HG02943 (cell line): ENCODE results near the gene SOX6.
"Not testable (repeated sequence)": the region's sequence is repeated elsewhere in the genome, so short reads cannot be mapped to it uniquely, and the experiment has no call there.

Source experiments
- ATAC-seq: cut with Tn5 transposase; IDR thresholded peaks from one replicate; pipeline ENCODE4 v1.9.1; 2021; ENCODE audit warnings: mild to moderate bottlenecking, low read depth, moderate library complexity; ENCODE audit not compliant: unreplicated experiment

SOX6 gene

DNA sequence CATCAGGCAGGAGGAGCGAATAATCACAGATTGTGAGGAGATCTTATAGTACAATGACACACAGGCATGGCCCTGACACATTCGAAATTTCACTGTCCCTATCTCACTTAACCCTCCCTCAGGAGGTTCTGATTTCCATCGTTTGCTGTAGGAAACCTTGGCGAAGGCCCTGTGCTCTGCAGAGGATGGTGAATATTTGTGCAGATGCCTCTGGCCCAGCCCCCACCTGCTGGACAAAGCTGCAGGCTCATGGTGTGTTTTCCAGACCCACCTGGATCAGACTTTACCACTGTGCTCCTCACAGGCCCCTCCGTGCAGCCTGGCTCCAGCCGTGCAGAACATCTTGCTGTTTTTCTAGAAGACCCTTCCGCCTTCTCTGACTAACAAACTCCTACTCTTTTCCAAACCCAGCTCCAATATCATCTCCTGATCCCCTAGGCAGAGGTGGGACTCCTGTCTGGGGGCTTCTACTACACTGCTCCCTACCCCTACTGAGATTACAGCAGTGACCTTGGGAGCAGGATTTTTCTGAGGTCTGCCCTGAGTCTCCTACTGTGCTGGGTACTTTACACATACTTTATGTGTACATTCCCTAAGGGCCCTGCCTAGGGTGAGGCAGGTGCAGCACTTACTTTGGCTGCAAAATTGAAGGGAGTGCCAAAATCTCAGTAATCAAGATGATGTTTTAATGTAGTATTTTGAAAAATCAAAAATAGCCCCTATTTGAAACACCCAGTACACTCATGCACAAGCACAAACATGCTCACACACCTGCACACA, 412.7 kb downstream of the SOX6 start:
- ATAC-seq: no peak

DNA sequence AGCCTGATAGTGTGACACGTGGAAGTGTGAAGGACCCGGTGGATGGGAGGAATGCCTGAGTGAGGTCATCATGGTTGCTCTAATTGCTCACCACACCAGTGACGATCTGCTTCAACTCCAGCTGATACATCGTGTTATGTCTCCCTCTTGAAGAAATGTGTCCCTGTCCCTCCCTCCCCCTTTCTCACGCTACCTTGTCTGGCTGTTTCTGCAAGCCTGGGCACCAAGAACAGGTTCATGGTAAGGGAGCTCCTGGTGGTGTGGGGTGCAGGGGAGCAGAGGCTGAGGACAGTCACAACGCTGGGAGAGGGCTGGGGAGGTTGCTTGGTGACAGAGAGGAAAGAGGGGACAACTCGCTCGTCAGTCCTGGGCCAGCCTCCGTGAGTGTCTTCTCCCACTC, 413.4 kb downstream of the SOX6 start:
- ATAC-seq: no peak

DNA sequence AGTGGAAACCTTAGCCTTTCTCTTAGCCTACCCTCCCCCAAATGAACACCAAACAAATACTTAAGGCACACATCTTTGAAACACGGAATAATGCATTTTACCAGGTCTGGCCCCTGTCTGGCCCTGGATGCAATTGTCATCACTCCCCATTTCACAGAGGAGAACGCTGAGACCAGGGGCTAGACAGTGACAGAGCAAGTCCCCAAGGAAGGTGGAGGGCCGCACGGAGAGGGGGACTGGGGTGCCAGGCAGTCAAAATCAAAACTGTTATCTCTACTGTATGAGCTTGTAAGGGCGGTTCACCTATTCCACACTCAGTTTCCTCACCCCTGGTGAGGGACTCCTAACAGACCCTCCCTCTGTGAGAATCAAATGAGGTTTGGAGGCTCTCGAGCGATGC, 414.2 kb downstream of the SOX6 start:
- no peak for ATAC-seq

DNA sequence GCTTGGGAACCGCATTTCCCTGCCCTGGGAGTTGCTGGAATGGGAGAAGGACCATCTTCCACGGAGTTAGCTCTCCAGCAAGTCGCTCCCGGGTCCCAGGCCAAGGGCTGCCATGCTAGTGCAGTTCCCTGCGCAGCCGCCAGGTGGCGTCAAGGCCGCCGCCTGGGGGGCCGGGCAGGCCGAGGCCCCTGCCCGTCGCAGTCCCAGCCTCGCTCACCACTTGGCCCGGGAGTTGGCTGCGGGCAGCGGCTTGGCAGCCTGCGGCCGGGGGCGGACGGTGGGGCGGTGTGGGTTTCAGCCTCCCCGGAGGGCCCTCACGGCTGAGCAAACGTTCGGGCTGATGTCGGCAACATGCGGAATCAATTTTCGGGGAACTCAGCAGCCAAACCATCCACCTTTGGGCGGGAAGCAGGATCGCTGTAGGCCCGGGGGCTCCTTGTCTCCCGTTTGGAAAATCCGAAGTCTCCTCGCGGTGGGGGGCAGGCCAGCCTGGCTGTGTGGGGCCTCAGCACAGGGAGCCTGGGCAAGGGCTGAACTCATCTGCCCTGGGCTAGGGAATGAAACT, 415.1 kb downstream of the SOX6 start:
- no peak for ATAC-seq

DNA sequence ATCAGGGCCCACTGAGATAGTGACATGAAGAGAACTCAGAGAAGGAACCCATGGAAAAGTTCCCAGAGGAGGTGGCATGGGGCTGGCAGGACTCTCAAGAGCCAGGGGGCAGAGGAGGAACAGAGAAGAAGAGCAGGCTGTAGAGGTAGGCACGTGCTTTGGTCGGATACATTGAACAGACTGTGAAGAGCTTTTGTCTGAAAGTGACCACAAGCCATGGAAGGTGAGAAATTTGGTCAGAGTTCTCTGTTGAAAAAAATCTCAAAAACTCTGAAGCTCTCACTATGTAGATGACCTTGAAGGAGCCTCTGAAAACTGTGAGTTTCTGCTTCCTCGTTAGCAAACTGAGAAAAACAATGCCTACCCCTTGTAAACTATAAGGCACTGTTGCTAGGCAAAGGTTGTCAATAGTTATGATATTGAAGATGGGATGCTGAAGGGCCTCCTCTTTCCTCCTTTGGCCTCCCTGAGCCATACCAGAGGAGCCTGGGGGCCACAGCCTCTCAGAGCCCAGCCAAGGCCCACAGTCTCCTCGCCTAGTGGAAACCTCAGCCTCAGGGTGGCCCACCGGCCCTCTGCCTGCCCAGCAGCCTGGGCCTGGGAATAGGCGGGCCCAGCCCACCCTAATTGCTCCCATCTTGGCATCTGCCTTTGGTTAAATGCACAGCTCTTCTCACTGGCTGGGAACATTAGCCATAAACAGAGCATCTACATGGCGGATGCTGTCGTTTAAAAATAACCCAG, 415.7 kb downstream of the SOX6 start:
- ATAC-seq: no peak

DNA sequence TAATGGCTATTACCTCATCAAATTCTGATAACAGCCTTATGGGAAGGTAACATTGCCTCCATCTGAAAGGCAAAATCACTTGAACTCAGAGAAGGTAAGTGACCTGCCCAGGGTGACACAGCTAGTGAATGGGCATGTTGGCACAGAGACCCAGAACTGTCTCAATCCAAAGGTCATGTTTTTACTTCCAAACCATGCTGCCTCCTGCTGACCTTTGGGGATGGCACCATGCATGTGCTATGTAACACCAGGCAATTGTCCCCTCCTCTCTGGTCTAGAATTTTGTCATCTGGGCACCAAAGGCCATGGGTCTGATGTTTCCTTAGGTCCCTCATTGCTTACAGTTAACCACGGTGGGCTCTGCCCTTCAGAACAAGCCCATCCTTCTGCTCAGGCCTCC, 417.4 kb downstream of the SOX6 start:
- no peak for ATAC-seq

DNA sequence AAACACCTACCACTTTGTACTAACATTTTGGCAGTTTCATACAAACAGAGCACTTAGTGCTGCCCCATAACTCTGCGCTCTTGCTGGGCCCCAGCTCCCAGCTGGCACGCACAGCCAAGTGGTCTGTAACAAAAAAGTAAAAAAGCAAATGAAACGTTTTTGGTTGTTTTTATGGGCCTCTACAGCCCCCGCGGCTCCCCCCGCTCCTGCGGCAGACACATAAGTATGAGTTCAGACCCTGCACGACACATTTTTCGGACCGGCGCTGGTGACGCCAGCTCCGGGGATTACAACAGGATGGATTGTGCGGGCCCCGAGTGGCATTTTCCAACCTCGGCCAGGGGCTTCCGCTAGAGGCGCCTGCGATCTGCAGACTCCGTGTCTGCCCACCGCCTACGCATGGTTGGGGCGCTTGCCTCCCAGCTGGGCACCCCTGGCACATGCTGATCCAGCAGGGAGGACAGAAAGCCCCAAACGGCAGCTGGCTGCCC, 418.2 kb downstream of the SOX6 start:
- no peak for ATAC-seq

DNA sequence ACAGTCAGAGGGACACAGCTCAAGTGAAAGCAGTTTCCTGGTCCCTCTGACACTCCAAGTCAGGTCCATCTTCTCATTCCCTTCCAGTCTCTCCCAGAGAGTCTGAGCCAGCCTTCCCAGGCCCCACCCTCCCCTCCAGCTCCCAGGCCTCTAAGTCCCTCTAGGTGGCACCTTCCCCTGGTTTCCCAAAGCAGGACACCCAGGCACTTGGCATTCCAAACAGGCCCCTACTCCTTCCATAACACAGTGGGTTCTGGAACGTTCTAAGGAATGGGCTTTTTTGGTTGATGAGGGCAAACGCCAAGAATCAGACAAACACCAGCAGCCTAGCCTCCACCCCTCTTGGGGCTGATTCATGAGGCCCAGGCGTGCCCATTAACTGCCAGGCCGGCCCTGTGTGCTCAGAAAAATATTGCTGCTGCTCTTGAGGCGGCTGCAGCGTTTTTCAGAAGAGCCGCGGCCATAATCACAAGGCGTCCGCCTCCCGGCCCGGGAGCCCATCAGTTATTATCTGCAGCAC, 418.7 kb downstream of the SOX6 start:
- ATAC-seq: no peak

DNA sequence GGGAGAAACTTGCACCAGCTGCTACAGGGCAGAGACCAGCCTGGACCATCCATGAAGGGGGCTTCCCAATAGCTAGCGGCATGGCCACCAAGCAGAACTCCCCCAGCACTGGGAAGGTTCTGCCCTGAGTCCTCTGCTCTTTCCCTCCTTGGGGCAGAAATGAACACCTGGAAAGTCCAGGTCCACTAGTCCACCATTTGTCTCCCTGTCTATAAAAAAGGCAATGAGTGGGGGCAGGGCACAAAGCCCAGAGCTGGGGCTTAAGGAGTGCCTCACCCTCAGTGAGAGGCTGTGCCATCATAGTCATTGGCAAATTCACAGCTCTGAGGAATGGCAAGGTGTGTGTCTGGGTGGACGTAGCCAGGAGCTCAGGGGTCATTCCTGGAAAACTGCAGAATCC, 420.3 kb downstream of the SOX6 start:
- ATAC-seq: no peak

DNA sequence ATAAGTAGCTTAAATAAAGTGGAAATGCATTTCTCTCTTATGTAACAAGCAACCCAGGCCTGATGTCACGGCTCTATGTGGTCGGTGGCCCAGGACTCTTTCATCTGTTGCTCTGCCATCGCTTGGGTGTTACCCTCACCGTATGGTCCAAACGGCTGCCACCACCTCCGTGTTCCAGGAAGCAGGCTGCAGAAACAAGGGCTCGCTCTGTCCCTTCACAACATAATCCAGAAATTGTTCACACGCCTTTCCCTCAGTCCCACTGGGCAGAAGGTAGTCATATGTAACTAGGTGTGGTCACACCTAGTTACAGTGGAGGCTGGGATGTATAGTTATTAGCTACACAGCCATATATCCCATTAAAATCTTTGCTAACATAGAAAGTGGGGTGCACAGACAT, 421.0 kb downstream of the SOX6 start:
- ATAC-seq: no peak

DNA sequence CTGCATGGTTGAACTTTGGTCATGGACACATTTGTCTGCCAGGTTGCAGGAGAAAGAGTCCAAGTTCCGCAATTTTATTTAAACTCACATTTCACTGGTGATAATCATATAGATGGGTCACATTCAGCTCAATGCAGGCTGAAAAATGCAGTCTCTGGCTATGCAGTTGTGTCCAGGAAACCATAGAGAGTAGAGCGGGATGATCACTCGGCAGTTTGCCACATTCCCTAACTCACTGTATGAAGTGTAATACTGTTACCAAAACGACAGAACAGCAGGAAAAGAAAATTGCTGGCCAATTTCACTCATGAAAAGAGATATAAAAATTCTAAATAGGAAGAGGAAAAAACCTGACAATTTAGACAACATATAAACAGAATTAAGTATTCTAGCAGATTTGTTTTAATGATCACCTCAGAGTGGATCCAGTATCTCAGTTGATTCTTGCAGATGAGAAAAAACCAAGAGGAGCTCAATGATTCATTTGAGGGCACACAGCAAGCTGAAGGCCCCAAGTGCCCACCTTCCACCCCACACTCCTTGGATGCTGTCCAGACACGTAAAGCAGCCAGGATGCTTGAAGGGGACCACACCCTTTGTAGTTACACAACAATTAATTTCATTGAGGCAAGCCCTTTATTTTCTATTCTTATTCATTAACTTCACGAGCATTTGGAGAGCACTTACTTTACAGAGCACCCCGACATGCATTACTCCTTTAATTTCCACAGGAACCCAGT, 422.3 kb downstream of the SOX6 start:
- ATAC-seq: no peak

DNA sequence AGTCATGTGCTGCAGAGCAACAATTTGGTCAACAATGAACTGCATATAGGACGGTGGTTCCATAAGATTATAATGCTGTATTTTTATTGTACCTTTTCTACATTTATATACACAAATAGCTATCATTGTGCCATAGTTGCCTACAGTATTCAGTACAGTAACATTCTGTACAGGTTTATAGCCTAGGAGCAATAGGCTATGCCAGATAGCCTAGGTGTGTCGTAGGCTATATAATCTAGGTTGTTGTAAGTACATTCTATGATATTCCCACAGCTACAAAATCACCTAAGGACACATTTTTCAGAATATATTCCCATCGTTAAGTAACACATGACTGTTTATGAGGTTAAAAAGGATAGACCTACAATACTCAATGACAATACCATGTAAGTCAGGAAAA, 423.9 kb downstream of the SOX6 start:
- no peak for ATAC-seq

DNA sequence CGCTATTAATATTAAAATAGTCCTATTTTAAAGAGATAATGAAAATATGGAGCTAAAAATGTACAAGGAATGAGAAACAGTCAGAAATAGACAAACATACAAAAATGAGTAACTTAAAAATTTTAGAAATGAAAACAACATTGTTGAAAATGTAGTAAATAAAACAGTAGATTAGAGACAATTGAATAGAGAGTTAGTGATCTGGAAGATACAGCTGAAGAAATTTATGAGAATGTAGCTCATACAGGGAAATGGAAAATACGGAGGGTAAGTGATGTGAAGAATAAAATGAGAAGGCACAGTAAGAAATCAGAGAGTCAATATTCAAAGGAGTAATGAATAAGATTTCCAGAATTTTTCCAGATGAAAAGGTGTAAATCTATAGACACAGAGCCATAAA, 424.8 kb downstream of the SOX6 start:
- no peak for ATAC-seq

DNA sequence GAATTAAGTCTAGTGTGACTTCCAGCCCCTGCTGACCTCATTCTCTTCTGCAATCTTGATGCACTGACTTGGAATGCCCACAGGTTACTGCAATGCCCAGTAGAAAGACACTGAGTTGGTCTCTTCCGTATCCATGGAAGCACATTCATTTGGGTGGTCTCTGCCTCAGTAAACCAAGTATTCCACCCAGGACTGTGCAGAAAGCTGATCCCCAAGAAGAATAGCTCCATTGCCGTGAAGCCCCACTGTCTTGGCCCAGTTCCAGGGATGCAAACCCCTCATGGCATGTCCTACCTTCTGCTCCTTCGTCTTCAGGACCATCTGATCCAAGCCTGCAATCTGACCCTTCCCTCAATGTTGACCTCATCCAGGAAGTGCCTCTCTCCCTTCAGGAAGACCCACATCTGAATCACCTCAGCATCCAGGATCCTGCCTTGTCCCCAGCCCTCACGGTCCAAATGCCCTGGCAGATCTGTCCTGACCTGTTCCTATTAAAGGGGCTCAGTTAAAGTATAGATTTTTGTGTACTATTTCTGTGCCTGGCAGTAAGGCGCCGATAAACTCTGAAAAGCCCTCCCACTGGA, 425.8 kb downstream of the SOX6 start:
- no peak for ATAC-seq

DNA sequence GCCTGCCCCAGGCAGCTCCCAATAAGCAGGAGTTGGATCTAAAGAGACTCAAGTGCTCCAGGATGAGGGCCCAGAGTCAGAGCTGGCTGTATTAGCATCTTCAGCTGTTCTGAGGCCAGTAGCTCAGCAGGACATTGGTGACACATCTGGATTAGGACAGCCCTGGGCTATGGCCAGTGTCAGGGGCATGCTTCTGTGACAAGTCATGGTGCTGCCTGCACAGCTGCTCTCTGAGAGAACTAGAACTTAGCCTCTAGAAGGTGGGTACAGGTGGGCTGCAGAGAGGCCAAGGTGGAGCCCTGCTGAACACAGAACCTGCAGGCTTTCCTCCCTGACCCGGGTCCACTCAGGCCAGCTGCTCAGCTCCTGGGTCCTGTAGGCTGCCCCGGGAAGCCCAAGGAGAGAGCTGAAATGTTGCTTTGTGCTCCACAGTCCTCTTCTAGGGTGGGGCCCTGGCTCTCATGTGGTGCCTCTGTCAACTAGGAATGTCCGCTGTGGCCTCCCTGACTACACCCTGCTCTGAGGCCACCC, 426.9 kb downstream of the SOX6 start:
- ATAC-seq: no peak

DNA sequence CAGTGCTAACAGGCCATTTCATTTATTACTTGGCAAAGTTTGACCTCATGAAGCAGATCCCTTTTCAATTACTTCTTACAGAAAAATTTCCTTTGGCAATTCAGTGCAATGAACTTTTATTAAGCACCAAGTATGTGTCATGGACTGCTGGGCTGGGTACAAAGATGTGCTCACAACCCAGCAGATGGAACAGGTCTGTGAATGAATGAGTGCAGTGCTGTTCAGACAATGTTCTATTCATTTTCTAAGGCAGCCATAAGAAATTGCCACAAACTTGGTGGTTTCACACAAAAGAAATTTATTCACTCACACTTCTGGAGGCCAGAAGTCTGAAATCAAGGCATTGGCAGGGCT, 428.5 kb downstream of the SOX6 start:
- ATAC-seq: no peak

DNA sequence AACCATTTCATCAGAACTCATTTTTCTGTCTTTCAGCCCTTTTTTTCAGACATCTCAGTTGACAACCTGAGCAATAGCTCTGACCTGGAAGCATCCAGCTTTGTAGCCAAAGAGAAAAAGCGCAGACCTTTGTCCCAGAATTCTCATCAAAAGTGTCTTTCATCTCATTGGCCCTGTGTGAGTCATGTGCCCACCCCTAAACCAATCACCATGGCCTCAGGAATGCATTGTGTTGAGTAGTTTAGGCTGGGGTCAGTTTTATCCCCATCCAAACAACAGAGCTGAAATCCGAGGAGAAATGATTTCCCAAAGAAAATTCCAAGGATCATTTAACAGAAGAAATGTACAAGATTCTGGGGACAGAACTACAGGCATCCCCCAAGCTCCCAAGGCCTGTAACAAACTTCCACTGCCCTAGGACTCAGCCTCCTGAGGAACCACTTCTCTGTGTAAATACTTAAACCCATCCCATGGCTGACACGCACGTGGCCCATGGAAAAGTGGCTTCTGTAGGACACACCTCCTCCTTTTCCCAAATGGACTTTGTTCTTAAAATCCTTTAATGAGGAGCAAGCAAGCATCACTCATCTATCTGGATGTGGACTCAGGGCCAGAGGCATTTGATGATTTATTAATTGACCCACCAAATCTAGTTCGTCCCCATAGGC, 429.0 kb downstream of the SOX6 start:
- ATAC-seq: no peak

DNA sequence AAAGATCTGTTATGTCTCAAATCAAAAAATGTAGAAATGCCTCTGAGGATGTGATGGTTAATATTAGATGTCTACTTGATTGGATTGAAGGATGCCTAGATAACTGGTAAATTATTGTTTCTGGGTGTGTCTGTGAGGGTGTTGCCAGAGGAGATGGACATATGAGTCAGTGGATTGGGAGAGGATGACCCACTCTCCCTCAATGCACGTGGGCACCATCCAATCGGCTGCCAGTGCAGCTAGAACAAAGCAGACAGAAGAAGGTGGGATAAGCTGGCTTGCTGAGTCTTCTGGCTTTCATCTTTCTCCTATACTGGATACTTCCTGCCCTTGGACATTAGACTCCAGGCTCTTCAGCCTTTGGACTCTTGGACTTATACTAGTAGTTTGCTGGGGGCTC, 430.3 kb downstream of the SOX6 start:
- no peak for ATAC-seq

DNA sequence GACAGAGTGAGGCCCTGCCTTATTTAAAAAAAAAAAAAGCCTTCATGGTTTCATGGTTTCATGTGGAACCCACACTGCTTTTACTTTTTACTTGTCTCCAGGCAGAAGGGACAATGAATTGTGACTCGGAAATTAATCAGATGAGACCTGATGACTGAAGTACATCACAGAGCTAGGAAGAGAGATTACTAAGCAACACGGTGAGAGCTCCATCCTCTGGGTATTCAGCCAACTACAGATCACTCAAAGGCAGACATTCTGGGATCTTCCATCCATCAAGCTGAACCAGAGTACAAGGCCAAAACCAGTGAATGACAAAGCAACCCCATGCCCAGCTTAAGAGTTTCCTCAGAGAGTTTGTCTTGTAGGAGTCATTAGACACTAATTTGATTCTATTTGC, 433.2 kb downstream of the SOX6 start:
- no peak for ATAC-seq

DNA sequence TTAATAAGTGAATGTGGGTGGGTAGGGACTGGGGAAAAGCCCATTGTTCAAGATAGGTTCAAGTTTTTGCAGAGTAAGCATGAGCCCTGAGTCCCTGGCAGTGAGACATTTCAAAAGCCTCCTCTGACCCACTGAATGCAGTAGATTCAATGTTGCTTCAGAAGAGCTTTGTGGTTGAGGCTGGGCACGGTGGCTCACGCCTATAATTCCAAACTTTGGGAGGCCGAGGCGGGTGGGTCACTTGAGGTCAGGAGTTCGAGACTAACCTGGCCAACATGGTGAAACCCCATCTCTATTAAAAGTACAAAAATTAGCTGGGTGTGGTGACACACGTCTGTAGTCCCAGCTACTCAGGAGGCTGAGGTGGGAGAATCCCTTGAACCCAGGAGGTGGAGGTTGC, 433.6 kb downstream of the SOX6 start:
- ATAC-seq: not testable (repeated sequence)
